Hippocampal formation (tissue), 2 donors: Measurements from ENCODE around the gene TTC39B.
"Not testable (repeated sequence)": the region's sequence is repeated elsewhere in the genome, so short reads cannot be mapped to it uniquely, and the experiment has no call there.

Experiments used
- DNase-seq, 2 donors: peaks; one replicate each; lab custom pipeline; 2025; lab: John Stamatoyannopoulos, UW

Gene TTC39B

GRCh38 chr9:15268317-15268716, 38.7 kb downstream of the TTC39B start:
- DNase-seq = no peak

- no peak for DNase-seq
Observed at GRCh38 chr9:15264918-15265317, 42.1 kb downstream of the TTC39B start.

- no peak for DNase-seq
Observed at GRCh38 chr9:15262581-15262980, 44.4 kb downstream of the TTC39B start.

GRCh38 chr9:15256426-15256825, 50.6 kb downstream of the TTC39B start:
- DNase-seq = no peak

- DNase-seq = no peak
Observed at GRCh38 chr9:15253786-15254185, 53.2 kb downstream of the TTC39B start.

GRCh38 chr9:15253197-15253596, 53.8 kb downstream of the TTC39B start:
- DNase-seq = no peak

GRCh38 chr9:15249981-15250380, 57.0 kb downstream of the TTC39B start:
- no peak for DNase-seq

GRCh38 chr9:15249042-15249818, 57.8 kb downstream of the TTC39B start:
- DNase-seq = no peak

- DNase-seq = no peak
Observed at GRCh38 chr9:15248621-15249020, 58.4 kb downstream of the TTC39B start.

- no peak for DNase-seq
Observed at GRCh38 chr9:15248081-15248480, 58.9 kb downstream of the TTC39B start.

GRCh38 chr9:15246708-15247107, 60.3 kb downstream of the TTC39B start:
- DNase-seq = no peak

GRCh38 chr9:15246243-15246642, 60.8 kb downstream of the TTC39B start:
- no peak for DNase-seq

- DNase-seq = no peak
Observed at GRCh38 chr9:15244001-15244441, 63.0 kb downstream of the TTC39B start.

GRCh38 chr9:15243081-15243480, 63.9 kb downstream of the TTC39B start:
- no peak for DNase-seq

- no peak for DNase-seq
Observed at GRCh38 chr9:15240927-15241326, 66.1 kb downstream of the TTC39B start.

- no peak for DNase-seq
Observed at GRCh38 chr9:15239816-15240215, 67.2 kb downstream of the TTC39B start.

GRCh38 chr9:15238646-15239045, 68.4 kb downstream of the TTC39B start:
- no peak for DNase-seq

GRCh38 chr9:15235658-15236057, 71.4 kb downstream of the TTC39B start:
- no peak for DNase-seq

- not testable (repeated sequence) for DNase-seq
Observed at GRCh38 chr9:15233941-15234490, 73.0 kb downstream of the TTC39B start.

GRCh38 chr9:15232706-15233280, 74.2 kb downstream of the TTC39B start:
- not testable (repeated sequence) for DNase-seq

GRCh38 chr9:15231788-15232635, 75.0 kb downstream of the TTC39B start:
- no peak for DNase-seq

GRCh38 chr9:15229409-15229808, 77.6 kb downstream of the TTC39B start:
- DNase-seq = no peak
